Mucosa of stomach (tissue), 1 donor: ENCODE measurements around the gene FTCD.

Source experiments
- H3K27me3 ChIP-seq: one replicate; pipeline ENCODE4 v1.7.0; 2013; ENCODE audit warnings: mild to moderate bottlenecking, low read length; ENCODE audit not compliant: control insufficient read depth, insufficient read depth
- H3K36me3 ChIP-seq: one replicate; pipeline ENCODE4 v1.7.0; 2013; ENCODE audit warnings: low read length; ENCODE audit not compliant: control insufficient read depth, insufficient read depth
- H3K4me1 ChIP-seq: one replicate; pipeline ENCODE4 v1.7.0; 2013; ENCODE audit warnings: mild to moderate bottlenecking, low read length; ENCODE audit not compliant: control insufficient read depth, insufficient read depth
- H3K4me3 ChIP-seq: one replicate; pipeline ENCODE4 v1.7.0; 2013; ENCODE audit warnings: low read length
- H3K9ac ChIP-seq: one replicate; pipeline ENCODE4 v1.7.0; 2013; ENCODE audit warnings: mild to moderate bottlenecking, low read length, moderate library complexity
- H3K9me3 ChIP-seq: one replicate; pipeline ENCODE4 v1.7.0; 2013; ENCODE audit warnings: mild to moderate bottlenecking, low read length, moderate library complexity; ENCODE audit not compliant: control insufficient read depth
- donor health status: Pancreatic carcinoma.

Gene FTCD

DNA sequence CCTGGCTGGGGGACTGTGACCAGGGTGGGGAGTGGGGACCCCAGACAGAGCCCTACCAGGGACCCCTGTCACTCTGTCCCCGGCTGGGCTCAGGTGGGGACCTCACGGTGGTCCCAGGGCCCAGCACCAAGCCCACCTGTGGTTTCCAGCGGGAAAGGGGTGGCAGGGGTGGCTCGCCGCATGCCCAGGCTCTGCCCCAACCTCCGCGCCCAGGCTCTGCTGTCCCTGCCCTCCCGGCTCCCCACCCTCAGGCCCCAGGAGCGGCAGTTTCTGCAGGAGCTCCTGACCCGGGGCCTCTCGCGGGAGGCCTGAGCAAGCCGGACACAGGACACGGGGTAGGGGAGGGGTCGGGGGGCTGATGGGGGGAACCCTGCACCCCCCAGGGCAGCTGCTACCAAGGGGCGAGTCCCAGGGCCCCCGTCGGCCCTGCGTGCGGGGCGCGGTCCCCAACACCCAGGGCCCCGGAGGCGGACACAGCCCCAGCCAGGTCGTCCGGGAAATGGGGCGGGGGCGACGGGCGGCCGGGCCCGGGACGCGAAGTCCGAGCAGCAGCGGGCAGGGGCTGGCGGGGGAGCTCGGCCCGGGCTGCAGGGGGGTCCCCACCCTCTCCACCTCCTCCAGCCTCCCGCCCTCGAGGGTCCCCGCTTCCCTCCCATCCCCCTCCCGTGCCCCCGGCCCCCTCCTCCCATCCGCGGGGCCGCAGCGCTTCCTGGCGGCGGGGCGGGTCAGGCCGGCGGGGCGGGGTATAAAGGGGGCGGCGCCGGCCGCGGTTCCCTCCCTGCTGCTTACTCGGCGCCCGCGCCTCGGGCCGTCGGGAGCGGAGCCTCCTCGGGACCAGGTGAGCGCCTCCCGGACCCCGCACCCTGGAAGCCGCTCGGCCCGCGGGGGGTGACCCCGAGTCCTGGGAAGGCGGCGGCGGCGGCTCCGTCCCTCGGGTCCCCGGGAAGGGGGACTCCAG lies 57.8 kb downstream of the FTCD start, which contains the start of gene COL6A2:
COL6A2 (plus strand) TSS at position 777 of the 958 bp plus-strand sequence.
- H3K9me3 ChIP-seq = no peaks in the 10 kb centered on the region
- no peaks in the 10 kb centered on the region for H3K36me3 ChIP-seq
- H3K27me3 ChIP-seq = peaks cover 23% of the 10 kb centered on the region
- no peak within 1 kb of the TSS for H3K4me3 ChIP-seq
- H3K4me1 ChIP-seq = no peaks in the 10 kb centered on the region
- peak within 1 kb of the TSS; percentile 43 for H3K9ac ChIP-seq

DNA sequence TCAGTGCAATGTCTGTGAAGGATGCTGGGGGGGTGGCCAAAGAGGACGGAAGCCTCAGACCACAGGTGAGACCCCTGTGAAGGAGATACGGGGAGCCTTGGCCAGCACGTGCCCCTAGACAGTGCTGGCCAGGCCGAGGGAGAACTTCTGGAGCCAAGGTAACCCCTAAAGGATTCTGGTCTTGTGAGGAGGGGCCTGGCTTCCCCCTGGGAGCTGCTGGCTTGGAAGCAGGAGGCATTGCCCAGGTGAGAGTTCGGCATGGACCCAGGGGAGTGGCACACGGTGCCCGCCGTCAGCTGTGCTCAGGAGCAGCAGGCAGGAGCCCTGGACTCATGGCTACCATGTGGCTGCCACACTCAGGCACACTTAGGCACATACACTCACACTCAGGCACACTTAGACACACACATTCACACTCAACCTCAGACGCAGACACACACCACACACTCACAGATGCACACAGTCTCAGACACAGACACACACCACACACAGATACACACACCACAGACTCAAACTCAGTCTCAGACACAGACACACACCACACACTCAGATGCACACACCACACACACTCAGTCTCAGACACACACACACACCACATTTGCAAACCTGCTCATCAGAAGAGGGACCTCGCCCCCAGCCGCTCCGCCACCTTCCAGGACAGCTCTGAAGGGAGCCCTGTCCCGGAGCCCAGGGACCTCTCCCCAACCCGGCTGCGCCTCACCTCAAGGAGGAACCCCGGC lies 58.6 kb downstream of the FTCD start:
- Histone ChIP-seq H3K36me3 (no peaks in the 10 kb centered on the region), H3K4me1 (no peaks in the 10 kb centered on the region), H3K9ac (peak overlapping the region; percentile 43), H3K4me3 (no peak overlapping the region), H3K9me3 (no peaks in the 10 kb centered on the region), H3K27me3 (peaks cover 23% of the 10 kb centered on the region)

DNA sequence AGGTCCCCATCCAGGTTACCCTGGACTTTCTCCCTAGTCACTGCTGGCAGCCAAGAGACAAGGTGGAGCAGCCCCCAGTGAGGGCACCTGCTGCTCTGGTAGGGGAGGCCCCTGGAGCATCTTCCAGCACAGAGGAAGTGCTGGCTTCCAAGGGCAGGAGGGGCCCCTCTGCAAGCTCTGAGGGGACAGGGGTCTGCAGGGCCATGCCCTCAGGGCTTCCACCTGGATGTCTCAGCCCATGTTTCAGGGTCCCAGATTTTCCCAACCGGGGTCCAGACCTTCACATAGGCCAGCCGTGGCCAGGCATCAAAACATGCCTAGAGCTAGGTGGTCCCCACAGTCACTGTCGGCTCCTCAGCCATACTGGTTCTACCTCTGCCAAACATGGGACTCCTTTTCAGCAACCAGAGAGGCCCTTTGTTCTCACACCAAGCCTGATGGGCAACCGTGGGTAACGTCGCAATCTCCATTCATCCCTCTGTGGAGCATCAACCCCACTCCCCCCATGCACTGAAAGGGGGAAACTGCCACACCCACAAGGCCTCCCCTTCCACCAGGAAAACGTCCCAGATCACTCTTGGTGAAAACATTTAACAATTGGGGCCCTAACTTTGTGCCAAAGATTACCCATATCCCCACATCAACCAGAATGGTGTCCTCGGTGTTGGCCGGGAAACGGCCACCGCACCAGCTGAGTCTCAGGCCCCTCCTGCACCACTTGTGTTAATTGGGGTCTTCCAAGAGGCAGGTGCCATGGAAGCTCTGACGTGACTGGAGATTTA lies 59.4 kb downstream of the FTCD start:
- Histone ChIP-seq H3K27me3 (peaks cover 23% of the 10 kb centered on the region), H3K4me1 (no peaks in the 10 kb centered on the region), H3K9ac (no peak overlapping the region), H3K9me3 (no peaks in the 10 kb centered on the region), H3K36me3 (no peaks in the 10 kb centered on the region), H3K4me3 (no peak overlapping the region)

DNA sequence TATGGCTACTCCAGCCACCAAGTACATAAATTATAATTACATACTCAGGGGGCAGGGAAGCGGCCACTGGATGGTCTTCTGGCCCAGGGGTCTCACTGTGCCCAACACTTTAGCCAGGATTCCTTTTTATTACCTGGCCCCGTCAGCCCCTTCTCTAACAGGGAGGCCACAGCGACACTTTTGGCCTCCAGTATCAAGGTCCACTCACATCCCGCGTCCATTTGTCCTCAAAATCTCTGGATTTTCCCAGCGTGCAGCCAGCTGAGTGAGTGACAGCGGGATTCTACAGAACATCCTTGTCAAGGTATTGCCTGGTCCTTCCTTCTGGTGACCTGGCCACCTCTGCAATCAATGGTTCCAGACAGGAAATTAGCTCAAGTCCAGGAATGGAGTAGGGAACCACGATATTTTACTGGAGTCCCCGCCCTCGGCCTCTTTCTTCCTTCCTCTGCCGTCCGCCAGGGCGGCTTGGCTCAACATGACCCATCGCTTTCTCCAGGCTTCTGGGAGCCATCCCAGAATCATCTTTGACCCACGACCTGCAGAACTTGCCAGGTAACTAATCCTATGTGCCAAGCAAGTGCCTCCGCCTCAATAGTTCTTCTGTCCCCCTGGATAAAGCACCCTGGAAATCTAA lies 60.2 kb downstream of the FTCD start:
- Histone ChIP-seq H3K36me3 (no peaks in the 10 kb centered on the region), H3K27me3 (peaks cover 21% of the 10 kb centered on the region), H3K9ac (no peak overlapping the region), H3K4me3 (no peak overlapping the region), H3K9me3 (no peaks in the 10 kb centered on the region), H3K4me1 (no peaks in the 10 kb centered on the region)

DNA sequence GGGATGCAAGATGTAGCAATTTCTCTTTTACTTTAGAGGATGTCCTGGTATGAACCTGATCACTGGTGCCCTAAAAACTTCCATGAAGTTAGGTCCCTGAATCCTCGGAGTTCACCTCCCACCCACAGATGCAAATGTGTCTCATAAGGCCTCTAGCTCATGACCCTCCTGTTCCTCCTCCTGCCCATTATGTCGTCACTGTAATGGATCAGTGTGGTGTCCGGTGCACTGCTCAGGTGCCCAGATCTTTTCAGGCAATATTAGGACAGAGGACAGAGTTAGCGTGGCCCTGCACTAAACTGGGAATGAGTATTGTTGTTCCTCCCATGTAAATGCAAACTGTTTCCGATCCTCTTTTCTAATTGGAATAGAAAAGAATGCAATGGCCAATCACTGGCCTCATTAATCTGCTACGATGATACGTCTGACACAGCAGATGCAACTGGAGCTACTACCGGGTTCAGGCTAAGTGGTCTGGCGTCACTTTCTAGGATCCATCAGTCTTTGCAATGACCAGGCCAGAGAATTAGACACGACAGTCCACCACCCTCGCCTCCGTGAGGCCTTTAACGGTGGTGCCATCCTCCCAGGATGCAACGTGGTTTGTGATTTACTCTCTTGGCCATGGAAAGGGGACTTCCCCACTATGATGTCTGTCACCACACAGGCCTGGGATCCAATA lies 60.8 kb downstream of the FTCD start:
- H3K4me1 ChIP-seq = no peaks in the 10 kb centered on the region
- H3K27me3 ChIP-seq = peaks cover 16% of the 10 kb centered on the region
- H3K9me3 ChIP-seq = no peaks in the 10 kb centered on the region
- no peak overlapping the region for H3K9ac ChIP-seq
- H3K36me3 ChIP-seq = no peaks in the 10 kb centered on the region
- H3K4me3 ChIP-seq = no peak overlapping the region

DNA sequence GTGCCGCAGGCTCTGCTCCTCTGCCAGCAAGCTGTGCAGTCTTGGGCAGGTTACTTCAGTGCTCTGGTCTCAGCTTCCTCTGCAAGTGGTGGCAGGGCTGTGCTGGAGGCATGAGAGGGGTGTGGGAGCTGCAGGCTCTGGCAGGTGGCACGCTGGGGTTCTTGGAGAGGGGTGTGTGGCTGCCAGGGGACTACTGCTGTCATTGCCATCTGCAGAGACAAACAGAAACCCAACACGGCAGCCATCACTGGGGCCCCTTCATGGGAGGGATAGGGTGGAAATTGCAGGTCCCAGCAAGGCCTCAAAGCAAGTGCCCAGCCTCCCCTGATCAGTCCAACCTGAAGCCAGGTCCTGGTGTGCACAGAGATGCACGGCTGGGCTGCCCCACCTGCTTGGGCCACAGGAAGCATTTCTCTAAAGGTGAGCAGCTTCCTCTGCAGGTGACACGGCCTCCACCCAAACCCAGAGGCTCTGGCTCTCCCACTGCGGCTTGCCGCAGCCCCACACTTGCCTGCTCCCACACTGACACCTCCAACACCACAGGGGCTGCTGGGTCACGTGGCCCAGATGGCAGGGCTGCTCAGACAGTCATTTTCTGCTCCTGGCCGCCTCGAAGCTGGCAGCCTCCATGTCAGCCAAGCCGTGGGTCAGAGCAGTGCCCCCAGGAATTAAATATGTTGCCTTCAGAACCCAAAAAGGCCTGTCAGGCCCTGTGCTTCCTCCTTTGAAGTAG lies 61.5 kb downstream of the FTCD start:
- no peaks in the 10 kb centered on the region for H3K36me3 ChIP-seq
- no peak overlapping the region for H3K9ac ChIP-seq
- no peaks in the 10 kb centered on the region for H3K4me1 ChIP-seq
- no peaks in the 10 kb centered on the region for H3K9me3 ChIP-seq
- H3K4me3 ChIP-seq = no peak overlapping the region
- peaks cover 12% of the 10 kb centered on the region for H3K27me3 ChIP-seq

DNA sequence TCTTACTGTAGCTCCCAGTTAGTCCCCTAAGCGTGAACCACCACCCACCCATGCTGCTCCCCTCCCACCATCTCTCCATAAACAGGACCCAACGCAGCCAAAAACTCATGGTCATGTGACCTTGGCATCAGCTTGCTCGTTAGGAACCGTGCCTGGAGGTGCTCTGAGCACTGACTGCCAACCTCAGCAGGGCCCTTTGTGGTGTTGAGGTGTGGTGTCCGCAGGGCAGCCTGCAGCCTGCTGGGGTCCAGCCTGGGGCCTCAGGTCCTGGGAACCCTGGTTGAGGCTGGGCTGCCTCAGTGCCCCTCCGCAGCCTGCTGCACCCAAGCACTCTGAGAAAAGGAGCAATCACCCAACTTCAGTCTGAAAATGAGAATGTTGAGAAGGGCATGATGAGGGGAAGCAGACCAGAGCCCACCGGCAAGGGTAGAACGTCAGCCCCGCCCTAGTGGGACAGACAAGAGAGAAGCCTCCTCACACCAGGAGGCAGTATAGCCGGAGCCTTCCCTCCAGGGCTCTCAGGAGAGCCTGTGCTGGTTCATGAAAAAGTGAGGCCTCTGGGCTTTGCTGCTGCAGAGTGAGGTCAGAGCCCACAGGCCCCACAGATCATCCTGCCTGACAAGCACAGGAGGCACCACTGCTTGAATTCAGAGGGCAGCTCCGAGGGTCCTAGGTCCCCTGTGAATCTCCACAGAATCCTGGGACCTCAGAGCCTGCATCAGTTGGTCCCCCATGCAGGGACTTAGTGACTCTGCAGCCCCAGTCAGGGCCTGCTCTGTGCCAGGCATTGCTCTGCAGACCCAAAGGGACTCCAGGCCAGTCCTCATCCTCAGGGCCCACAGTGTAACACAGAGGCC lies 62.3 kb downstream of the FTCD start:
- Histone ChIP-seq H3K4me3 (no peak overlapping the region), H3K36me3 (no peaks in the 10 kb centered on the region), H3K9me3 (no peaks in the 10 kb centered on the region), H3K9ac (no peak overlapping the region), H3K4me1 (no peaks in the 10 kb centered on the region), H3K27me3 (peaks cover 9% of the 10 kb centered on the region)

DNA sequence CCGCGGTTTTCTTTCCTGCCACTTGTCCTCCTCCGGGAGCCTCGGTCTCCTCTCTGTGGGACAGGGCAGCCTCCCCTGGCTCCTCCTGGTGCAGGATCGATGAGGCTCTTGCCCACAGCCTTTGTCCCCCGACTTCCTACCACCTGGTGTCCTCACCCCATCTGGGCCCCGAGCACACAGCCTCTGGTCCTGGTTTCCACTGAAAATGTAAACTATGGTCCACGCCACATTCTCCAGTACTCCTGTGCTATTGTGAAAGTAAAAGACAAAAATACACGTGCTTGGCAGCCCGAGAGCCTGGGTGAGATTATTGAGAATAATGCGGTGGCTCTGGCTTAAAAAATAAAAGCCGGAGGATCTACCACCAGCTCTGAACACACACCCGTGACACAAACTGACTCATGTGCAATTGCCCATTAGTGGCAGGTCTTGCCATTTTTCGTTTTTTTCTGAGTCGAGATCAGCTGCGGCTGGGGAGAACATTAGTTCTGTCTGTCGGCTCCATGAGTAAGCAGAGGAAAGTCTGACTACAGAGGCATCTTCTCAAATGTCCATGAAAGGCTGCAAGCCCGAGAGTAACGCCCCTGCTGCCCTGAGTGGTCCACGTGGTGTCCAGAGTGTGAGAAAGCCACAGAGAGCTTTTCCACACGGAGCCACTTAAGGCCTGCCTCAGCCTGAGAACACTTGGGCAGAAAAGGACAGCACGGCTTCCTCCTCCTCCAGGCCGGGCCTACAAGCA lies 63.2 kb downstream of the FTCD start:
- Histone ChIP-seq H3K4me3 (no peak overlapping the region), H3K4me1 (no peaks in the 10 kb centered on the region), H3K9ac (peak overlapping the region; percentile 37), H3K27me3 (peaks cover 7% of the 10 kb centered on the region), H3K36me3 (no peaks in the 10 kb centered on the region), H3K9me3 (no peaks in the 10 kb centered on the region)

DNA sequence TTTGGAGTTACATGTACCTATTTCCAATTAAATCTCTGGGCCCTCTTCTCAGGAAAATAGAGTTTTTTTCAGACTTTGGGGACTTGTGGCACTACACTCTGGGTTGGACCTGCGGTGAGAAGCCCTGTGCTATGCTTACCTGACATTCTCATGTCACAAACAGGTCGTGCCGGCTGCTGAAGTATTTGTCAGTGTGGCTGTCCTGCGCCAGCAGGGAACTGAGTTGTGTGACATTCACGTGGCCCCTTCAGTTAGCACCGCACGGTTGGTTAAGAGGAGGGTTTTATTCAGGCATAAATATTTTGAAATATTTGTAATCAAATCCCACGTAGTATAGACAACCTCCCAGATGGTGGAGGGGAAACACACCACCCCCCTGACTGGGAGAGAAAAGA lies 63.8 kb downstream of the FTCD start:
- no peaks in the 10 kb centered on the region for H3K4me1 ChIP-seq
- no peaks in the 10 kb centered on the region for H3K36me3 ChIP-seq
- H3K9me3 ChIP-seq = no peaks in the 10 kb centered on the region
- H3K27me3 ChIP-seq = peaks cover 4% of the 10 kb centered on the region
- peak overlapping the region; percentile 37 for H3K9ac ChIP-seq
- H3K4me3 ChIP-seq = no peak overlapping the region

DNA sequence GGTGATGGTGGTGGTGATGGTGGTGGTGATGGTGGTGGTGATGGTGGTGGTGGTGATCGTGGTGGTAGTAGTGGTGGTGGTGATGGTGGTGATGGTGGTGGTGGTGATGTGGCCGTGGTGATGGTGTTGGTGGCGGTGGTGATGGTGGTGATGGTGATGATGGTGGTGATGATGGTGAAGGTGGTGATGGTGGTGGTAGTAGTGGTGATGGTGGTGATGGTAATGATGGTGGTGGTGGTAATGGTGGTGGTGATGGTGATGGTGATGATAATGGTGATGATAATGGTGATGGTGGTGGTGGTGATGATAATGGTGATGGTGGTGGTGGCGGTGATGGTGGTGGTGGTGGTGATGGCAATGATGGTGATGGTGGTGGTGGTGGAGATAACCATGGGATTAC lies 64.3 kb downstream of the FTCD start:
- Histone ChIP-seq H3K27me3 (peaks cover 3% of the 10 kb centered on the region), H3K36me3 (no peaks in the 10 kb centered on the region), H3K4me1 (no peaks in the 10 kb centered on the region), H3K9me3 (no peaks in the 10 kb centered on the region), H3K9ac (no peak overlapping the region), H3K4me3 (no peak overlapping the region)
